Fibroblast of lung (primary cell): ENCODE results near the gene CYTH4. TPM values are rescaled to one million over a fixed set of nuclear protein-coding genes. Genes with fewer than 3 reads are reported as not detected.

Source experiments
- DNase-seq, 2 donors: peaks; one replicate each; pipeline versions ENCODE4 v3.0.0 to v3.0.0-alpha.2; 2010; ENCODE audit warnings: low read depth in 2 of 2
- H2AFZ ChIP-seq: 2 replicates; pipeline ENCODE4 v1.5.1; 2012; ENCODE audit warnings: low read length, control low read depth, inconsistent platforms
- H3K27ac ChIP-seq: 2 replicates; pipeline ENCODE4 v1.5.1; 2011; ENCODE audit warnings: low read length, control low read depth; ENCODE audit not compliant: insufficient read depth
- H3K27me3 ChIP-seq: 2 replicates; pipeline ENCODE4 v1.5.1; 2011; ENCODE audit warnings: mild to moderate bottlenecking, low read length; ENCODE audit not compliant: control insufficient read depth, insufficient read depth
- H3K36me3 ChIP-seq: 2 replicates; pipeline ENCODE4 v1.5.1; 2011; ENCODE audit warnings: low read length; ENCODE audit not compliant: control insufficient read depth, insufficient read depth
- H3K4me1 ChIP-seq: 2 replicates; pipeline ENCODE4 v1.5.1; 2011; ENCODE audit warnings: low read length; ENCODE audit not compliant: control insufficient read depth, insufficient read depth; ENCODE audit errors: extremely low read depth
- H3K4me2 ChIP-seq: 2 replicates; pipeline ENCODE4 v1.5.1; 2011; ENCODE audit warnings: low read length, control low read depth; ENCODE audit not compliant: insufficient read depth; ENCODE audit errors: extremely low read depth
- H3K4me3 ChIP-seq, 4 experiments: fragments of 200-600 bp in 1 of 4; sonication (generic) in 1 of 4; replicated peaks in 1 of 4; 2 replicates each; pipeline ENCODE4 v1.5.1; 2011 to 2016; ENCODE audit warnings: low read length in 4 of 4, low read depth in 3 of 4, mild to moderate bottlenecking in 3 of 4, control low read depth in 2 of 4, inconsistent platforms in 1 of 4, mixed read lengths in 1 of 4; ENCODE audit not compliant: insufficient read depth in 1 of 4; ENCODE audit errors: control extremely low read depth in 1 of 4
- H3K79me2 ChIP-seq: 2 replicates; pipeline ENCODE4 v1.5.1; 2012; ENCODE audit warnings: mild to moderate bottlenecking, low read length, inconsistent platforms; ENCODE audit not compliant: control insufficient read depth, insufficient read depth
- H3K9ac ChIP-seq: 2 replicates; pipeline ENCODE4 v1.5.1; 2011; ENCODE audit warnings: mild to moderate bottlenecking, low read length, control low read depth; ENCODE audit not compliant: insufficient read depth
- H3K9me3 ChIP-seq: 2 replicates; pipeline ENCODE4 v1.5.1; 2012; ENCODE audit warnings: low read depth, low read length; ENCODE audit not compliant: control insufficient read depth, insufficient read depth
- H4K20me1 ChIP-seq: 2 replicates; pipeline ENCODE4 v1.5.1; 2011; ENCODE audit warnings: low read length; ENCODE audit not compliant: control insufficient read depth, insufficient read depth; ENCODE audit errors: extremely low read depth
- CTCF ChIP-seq, 2 donors: IDR thresholded peaks in 1 of 2; conservative IDR thresholded peaks in 1 of 2; 1 replicate in 1 of 2; 2 replicates in 1 of 2; pipeline ENCODE4 v1.5.1; 2011 to 2012; ENCODE audit warnings: low read length in 2 of 2, control low read depth in 1 of 2, inconsistent platforms in 1 of 2, low read depth in 1 of 2, mild to moderate bottlenecking in 1 of 2
- EZH2 ChIP-seq: IDR thresholded peaks from 2 replicates; pipeline ENCODE4 v1.5.1; 2012; ENCODE audit warnings: low read length, control low read depth, mild to moderate bottlenecking; ENCODE audit errors: missing control alignments
- polyA plus RNA-seq, 2 donors: library from polyadenylated mRNA; depleted of rRNA in 1 of 2; stranded (reverse) in 1 of 2; unstranded in 1 of 2; fragments of >200 nt; gene quantifications; 2 replicates each; pipeline ENCODE4 v1.2.1, GENCODE V29; 2011 to 2012; ENCODE audit warnings: missing spikeins in 1 of 2
- total RNA-seq: library from RNA; depleted of rRNA; stranded (reverse); fragments of >200 nt; gene quantifications from 2 replicates; pipeline ENCODE4 v1.2.1, GENCODE V29; 2014

CYTH4 gene
- total and polyA plus RNA-seq, 2 donors (not counting 1 experiment from before 2014, with no cell fraction given), result under 0.01 TPM; not detected in 1

- no peak overlapping the region for H3K4me2 ChIP-seq
- no peak for DNase-seq
- H3K79me2 ChIP-seq, result no peaks in the 10 kb centered on the region
- no peaks in the 10 kb centered on the region for H3K36me3 ChIP-seq
- peaks cover 4% of the 10 kb centered on the region for H3K27me3 ChIP-seq
- no peak overlapping the region for H2AFZ ChIP-seq
- TF ChIP-seq CTCF (conservative IDR thresholded peaks at IDR 0.05 in 1 of 2, IDR thresholded peaks at IDR 0.05 in 1 of 2; ENCODE audit: low read depth in 1 of 2, low read length in 2 of 2) (no peak), EZH2 (no peak)
- no peaks in the 10 kb centered on the region for H4K20me1 ChIP-seq
- H3K27ac ChIP-seq, result no peak overlapping the region
- H3K9me3 ChIP-seq, result no peaks in the 10 kb centered on the region
- no peak overlapping the region for H3K4me3 ChIP-seq
- no peak overlapping the region for H3K9ac ChIP-seq
- no peaks in the 10 kb centered on the region for H3K4me1 ChIP-seq
These were observed 9.4 kb downstream of the CYTH4 start for GRCh38 chr22:37291559-37292298.

DNA sequence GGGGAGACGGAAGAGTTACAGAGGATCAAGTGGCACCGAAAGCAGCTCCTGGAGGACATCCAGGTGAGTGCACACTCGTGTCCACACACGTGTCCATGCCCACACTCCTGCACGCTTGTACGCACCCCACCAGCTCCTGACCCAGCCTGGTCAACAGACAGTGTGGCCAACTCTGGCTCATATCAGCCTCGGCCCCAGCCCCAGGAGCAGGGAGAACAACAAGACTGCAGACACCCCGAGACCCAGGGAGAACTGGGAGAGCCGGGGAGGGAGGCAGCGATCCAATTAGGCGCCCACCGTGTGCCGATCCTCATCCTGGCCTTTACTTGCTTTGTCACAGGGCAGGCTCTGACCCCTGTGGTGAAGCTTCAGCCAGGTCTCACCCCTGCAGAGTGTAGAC is 10.3 kb downstream of the CYTH4 start:
- Histone ChIP-seq H3K4me1 (no peaks in the 10 kb centered on the region), H3K79me2 (no peaks in the 10 kb centered on the region), H3K9me3 (no peaks in the 10 kb centered on the region), H3K27ac (no peak overlapping the region), H4K20me1 (no peaks in the 10 kb centered on the region), H3K36me3 (no peaks in the 10 kb centered on the region), H3K4me3 (no peak overlapping the region), H3K9ac (no peak overlapping the region), H3K27me3 (peaks cover 6% of the 10 kb centered on the region), H3K4me2 (no peak overlapping the region), H2AFZ (no peak overlapping the region)
- TF ChIP-seq EZH2 (no peak), CTCF (conservative IDR thresholded peaks at IDR 0.05 in 1 of 2, IDR thresholded peaks at IDR 0.05 in 1 of 2; ENCODE audit: low read depth in 1 of 2, low read length in 2 of 2) (no peak)
- no peak for DNase-seq

DNA sequence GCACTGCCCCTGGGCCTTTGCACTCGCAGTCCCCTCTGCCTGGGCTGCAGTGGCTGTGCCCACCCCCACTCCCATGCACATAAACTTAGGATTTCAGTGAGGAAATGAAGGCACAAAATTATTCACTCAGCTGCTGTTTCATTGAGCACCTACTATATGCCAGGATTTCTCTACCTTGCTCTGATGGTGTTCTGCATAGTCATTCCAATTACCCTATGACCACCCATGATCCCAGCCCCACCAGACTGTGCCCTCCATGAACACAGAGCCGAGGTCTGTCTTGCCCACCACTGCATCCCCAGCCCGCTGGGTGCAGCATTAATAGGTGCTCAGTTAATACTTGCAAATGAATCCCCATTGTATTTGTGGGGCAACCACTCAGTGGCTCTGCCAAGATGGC is 10.9 kb downstream of the CYTH4 start:
- TF ChIP-seq EZH2 (no peak), CTCF (conservative IDR thresholded peaks at IDR 0.05 in 1 of 2, IDR thresholded peaks at IDR 0.05 in 1 of 2; ENCODE audit: low read depth in 1 of 2, low read length in 2 of 2) (no peak)
- H3K9me3 ChIP-seq, result no peaks in the 10 kb centered on the region
- H3K9ac ChIP-seq, result no peak overlapping the region
- no peak overlapping the region for H3K4me2 ChIP-seq
- peaks cover 6% of the 10 kb centered on the region for H3K27me3 ChIP-seq
- no peaks in the 10 kb centered on the region for H4K20me1 ChIP-seq
- no peak for DNase-seq
- no peaks in the 10 kb centered on the region for H3K79me2 ChIP-seq
- no peak overlapping the region for H3K4me3 ChIP-seq
- no peak overlapping the region for H2AFZ ChIP-seq
- H3K4me1 ChIP-seq, result no peaks in the 10 kb centered on the region
- H3K36me3 ChIP-seq, result no peaks in the 10 kb centered on the region
- H3K27ac ChIP-seq, result no peak overlapping the region
